Upper lobe of right lung (tissue), 1 donor: ENCODE data around the gene CSMD2. TPM values are rescaled to one million over a fixed set of nuclear protein-coding genes. Genes with fewer than 3 reads are reported as not detected.

Experiments used
- ATAC-seq: fragments of 200-7000 bp; cut with Tn5 transposase; one replicate; pipeline ENCODE4 v1.9.1; 2020; ENCODE audit warnings: mild to moderate bottlenecking, moderate library complexity
- DNase-seq: peaks from one replicate; pipeline ENCODE4 v3.0.0-alpha.2; 2020
- H3K27ac ChIP-seq: fragments of 200-600 bp; one replicate; pipeline ENCODE4 v1.8.0; 2022
- H3K27me3 ChIP-seq: fragments of 200-600 bp; one replicate; pipeline ENCODE4 v1.8.0; 2022; ENCODE audit warnings: mild to moderate bottlenecking
- H3K36me3 ChIP-seq: fragments of 200-600 bp; one replicate; pipeline ENCODE4 v1.8.0; 2022
- H3K4me1 ChIP-seq: fragments of 200-600 bp; one replicate; pipeline ENCODE4 v1.8.0; 2022
- H3K4me3 ChIP-seq: fragments of 200-600 bp; one replicate; pipeline ENCODE4 v1.8.0; 2022; ENCODE audit warnings: mild to moderate bottlenecking
- H3K9me3 ChIP-seq: fragments of 200-600 bp; one replicate; pipeline ENCODE4 v1.8.0; 2022
- CTCF ChIP-seq: fragments of 200-600 bp; IDR thresholded peaks from one replicate; pipeline ENCODE4 v1.8.0; 2022; ENCODE audit warnings: antibody characterized with exemption
- intact Hi-C: fragments of 100-400 bp; cut with DNase I; formaldehyde crosslinking; loops from one replicate; pipeline ENCODE4 v1.11.0; 2022
- total RNA-seq: library from RNA; stranded (reverse); fragmentation: NEBNext Ultra II Directional; extraction: Animal tissue kit (Norgen Biotek cat#: 25700); gene quantifications from one replicate; pipeline ENCODE4 v1.2.1, GENCODE V29; 2021
- donor health status: DM: no; HTN: yes; CAD: no; lungs with severe emphysema.

Gene CSMD2
- total RNA-seq, 1 donor from 2014 or later = 0.67 TPM

GRCh38 chr1:34013958-34014737, 150.9 kb downstream of the CSMD2 start:
- no peaks in the 10 kb centered on the region for H3K36me3 ChIP-seq
- peaks cover 6% of the 10 kb centered on the region for H3K27me3 ChIP-seq
- DNase-seq (peak; percentile 70), ATAC-seq (peak; percentile 70)
- H3K9me3 ChIP-seq = no peaks in the 10 kb centered on the region
- intact Hi-C loops = no loop called here
- TF ChIP-seq CTCF = peak; percentile 54
- H3K27ac ChIP-seq = no peak overlapping the region
- no peak overlapping the region for H3K4me3 ChIP-seq
- no peaks in the 10 kb centered on the region for H3K4me1 ChIP-seq

GRCh38 chr1:34013136-34013535, 151.9 kb downstream of the CSMD2 start:
- TF ChIP-seq CTCF = no peak
- DNase-seq (no peak), ATAC-seq (no peak)
- Histone ChIP-seq H3K27ac (no peak overlapping the region), H3K27me3 (peaks cover 6% of the 10 kb centered on the region), H3K36me3 (no peaks in the 10 kb centered on the region), H3K4me3 (no peak overlapping the region), H3K4me1 (no peaks in the 10 kb centered on the region), H3K9me3 (no peaks in the 10 kb centered on the region)
- intact Hi-C loops = no loop called here

- no peak for DNase-seq
- intact Hi-C loops = no loop called here
- no peaks in the 10 kb centered on the region for H3K36me3 ChIP-seq
- no peak overlapping the region for H3K27ac ChIP-seq
- ATAC-seq = no peak
- no peaks in the 10 kb centered on the region for H3K9me3 ChIP-seq
- no peaks in the 10 kb centered on the region for H3K4me1 ChIP-seq
- TF ChIP-seq CTCF = no peak
- H3K27me3 ChIP-seq = peaks cover 5% of the 10 kb centered on the region
- no peak overlapping the region for H3K4me3 ChIP-seq
These were observed 155.6 kb downstream of the CSMD2 start for GRCh38 chr1:34009340-34009985.

GRCh38 chr1:34007760-34008159, 157.3 kb downstream of the CSMD2 start:
- Histone ChIP-seq H3K27ac (no peak overlapping the region), H3K4me1 (no peaks in the 10 kb centered on the region), H3K36me3 (no peaks in the 10 kb centered on the region), H3K9me3 (no peaks in the 10 kb centered on the region), H3K4me3 (no peak overlapping the region), H3K27me3 (no peaks in the 10 kb centered on the region)
- ATAC-seq (no peak), DNase-seq (no peak)
- intact Hi-C loops = no loop called here
- TF ChIP-seq CTCF = no peak

- Histone ChIP-seq H3K36me3 (no peaks in the 10 kb centered on the region), H3K27ac (no peak overlapping the region), H3K9me3 (no peaks in the 10 kb centered on the region), H3K27me3 (no peaks in the 10 kb centered on the region), H3K4me1 (no peaks in the 10 kb centered on the region), H3K4me3 (no peak overlapping the region)
- ATAC-seq (no peak), DNase-seq (no peak)
- intact Hi-C loops = no loop called here
- TF ChIP-seq CTCF = no peak
These were observed 159.7 kb downstream of the CSMD2 start for GRCh38 chr1:34005309-34005708.
